CD4-positive, alpha-beta T cell treated with Interferon alpha-2 for 1 hour (primary cell): ENCODE results near the gene RIC1.
"Not testable (repeated sequence)": the region's sequence is repeated elsewhere in the genome, so short reads cannot be mapped to it uniquely, and the experiment has no call there.

Source experiments
- DNase-seq, 2 donors: peaks; one replicate each; pipeline ENCODE4 v3.0.0-alpha.2; 2020 to 2022

RIC1 gene

GRCh38 chr9:5743109-5743508, 114.2 kb downstream of the RIC1 start:
- DNase-seq, result no peak

DNA sequence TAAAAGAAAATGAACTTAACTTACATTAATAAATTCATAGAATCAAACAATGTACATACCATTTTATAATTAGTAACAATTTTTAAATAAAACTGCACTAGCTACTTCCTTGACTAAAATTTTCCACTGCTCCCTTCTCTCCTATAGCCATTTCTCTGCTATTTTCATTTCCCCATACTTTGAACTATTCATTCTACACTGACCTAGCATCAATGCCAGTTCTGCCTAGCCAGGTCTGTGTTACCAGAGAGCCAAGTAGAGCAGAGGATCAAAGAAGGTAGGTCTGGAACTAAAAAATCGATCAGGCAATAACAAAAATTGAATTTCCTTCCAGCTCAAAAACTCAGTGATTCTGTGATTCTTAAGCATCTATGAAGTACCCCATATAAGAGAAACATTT, 119.5 kb downstream of the RIC1 start:
- DNase-seq, result no peak

GRCh38 chr9:5749306-5749705, 120.4 kb downstream of the RIC1 start:
- no peak for DNase-seq

- no peak for DNase-seq
Measured at GRCh38 chr9:5750569-5750968, 121.7 kb downstream of the RIC1 start.

DNA sequence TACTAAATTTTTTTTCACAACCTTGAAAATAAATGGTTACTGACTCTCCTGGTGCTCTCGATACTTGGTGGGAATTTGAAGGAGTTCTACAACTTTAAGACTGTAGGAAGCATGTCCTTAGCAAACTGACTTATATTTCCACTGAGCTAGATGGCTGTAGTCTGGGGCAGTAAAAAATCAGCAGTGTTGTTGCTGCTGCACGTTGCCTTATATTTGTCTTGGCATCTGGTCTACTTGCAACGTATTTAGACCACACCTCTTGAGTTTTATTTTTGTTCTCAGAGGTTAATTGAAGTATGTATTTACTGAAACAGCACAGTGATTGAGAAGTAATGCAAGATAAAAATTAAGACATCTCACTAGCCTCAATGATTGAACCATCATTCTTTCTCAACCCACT, 127.7 kb downstream of the RIC1 start:
- no peak for DNase-seq

DNA sequence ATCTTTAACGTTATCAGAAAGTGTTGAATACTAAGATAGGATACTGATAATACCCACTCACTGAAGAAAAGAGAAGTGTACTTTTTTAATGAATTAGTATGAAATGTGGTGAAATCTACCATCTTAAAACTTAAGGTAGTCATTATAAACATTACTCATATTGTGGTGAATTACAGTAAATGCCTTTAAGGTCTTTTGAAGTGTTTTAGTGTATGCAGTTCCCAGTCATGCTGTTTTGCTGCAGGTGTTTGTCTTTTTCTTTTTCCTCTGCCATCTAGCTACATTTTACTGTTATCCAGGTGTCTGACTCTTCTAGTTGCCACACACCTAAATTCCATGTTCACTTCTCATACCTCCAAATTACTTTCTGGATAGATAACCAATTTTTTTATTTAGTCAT, 131.4 kb downstream of the RIC1 start:
- no peak for DNase-seq

GRCh38 chr9:5762421-5762820, 133.5 kb downstream of the RIC1 start:
- DNase-seq, result no peak

GRCh38 chr9:5764130-5764868, 135.4 kb downstream of the RIC1 start:
- DNase-seq, result no peak

- DNase-seq, result no peak
Measured at GRCh38 chr9:5767968-5768932, 139.3 kb downstream of the RIC1 start.

- DNase-seq, result no peak
Measured at GRCh38 chr9:5773324-5773999, 144.6 kb downstream of the RIC1 start.

DNA sequence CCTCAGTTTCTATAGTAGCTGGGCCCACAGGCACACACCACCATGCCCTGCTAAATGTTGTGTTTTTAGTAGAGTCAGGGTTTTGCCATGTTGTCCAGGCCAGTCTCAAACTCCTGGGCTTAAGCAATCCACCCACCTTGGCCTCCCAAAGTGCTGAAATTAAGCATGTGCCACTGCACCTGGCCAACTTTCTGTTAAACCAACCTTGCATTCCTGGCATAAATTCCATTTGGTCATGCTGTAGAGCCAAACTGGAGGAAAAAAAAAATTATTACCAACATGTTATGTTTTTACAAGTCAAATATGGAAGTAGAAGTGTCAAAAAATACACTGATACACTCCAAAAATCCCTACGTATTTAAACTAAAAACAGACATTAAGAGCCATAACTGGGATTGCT, 149.9 kb downstream of the RIC1 start:
- DNase-seq, result no peak

DNA sequence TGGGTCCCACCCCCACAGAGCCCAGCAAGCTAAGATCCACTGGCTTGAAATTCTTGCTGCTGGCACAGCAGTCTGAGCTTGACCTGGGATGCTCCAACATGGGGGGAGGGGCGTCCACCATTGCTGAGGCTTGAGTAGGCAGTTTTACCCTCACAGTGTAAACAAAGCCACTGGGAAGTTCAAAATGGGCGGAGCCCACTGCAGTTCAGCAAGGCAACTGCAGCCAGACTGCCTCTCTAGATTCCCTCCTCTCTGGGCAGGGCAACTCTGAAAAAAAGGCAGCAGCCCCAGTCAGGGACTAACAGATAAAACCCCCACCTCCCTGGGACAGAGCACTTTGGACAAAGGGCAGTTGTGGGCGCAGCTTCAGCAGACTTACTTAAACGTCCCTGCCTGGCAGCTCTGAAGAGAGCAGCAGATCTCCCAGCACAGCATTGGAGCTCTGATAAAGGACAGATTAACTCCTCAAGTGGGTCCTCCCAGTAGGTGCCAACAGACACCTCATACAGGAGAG, 150.9 kb downstream of the RIC1 start:
- DNase-seq, result not testable (repeated sequence)

DNA sequence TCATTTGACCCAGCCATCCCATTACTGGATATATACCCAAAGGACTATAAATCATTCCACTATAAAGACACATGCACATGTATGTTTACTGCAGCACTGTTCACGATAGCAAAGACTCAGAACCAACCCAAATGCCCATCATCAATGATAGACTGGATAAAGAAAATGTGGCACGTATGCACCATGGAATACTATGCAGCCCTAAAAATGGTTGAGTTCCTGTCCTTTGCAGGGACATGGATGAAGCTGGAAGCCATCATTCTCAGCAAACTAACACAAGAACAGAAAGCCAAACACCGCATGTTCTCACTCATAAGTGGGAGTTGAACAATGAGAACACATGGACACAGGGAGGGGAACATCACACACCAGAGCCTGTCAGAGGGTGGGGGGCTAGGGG, 154.5 kb downstream of the RIC1 start:
- not testable (repeated sequence) for DNase-seq

DNA sequence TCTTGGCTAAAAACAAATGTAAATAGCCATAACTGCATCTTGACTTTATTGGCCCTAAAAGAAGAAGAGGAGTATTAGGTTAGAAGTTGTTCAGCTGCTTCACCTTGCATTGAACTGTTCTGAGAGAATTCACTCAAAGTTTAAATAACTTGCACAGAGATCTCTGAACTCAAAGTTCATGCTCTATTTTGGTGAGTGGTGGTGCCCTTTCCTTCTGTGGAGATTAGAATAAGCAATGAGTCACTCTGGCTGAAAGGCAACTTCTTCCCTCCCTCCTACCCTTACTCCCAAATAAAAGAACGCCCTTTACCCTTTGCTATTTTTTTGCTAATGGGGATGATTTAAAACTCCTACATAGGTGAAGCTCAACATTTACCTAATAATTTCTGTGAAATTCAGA, 155.1 kb downstream of the RIC1 start:
- no peak for DNase-seq

- no peak for DNase-seq
Measured at GRCh38 chr9:5784526-5785315, 155.8 kb downstream of the RIC1 start.

GRCh38 chr9:5786370-5787127, 157.6 kb downstream of the RIC1 start:
- no peak for DNase-seq

DNA sequence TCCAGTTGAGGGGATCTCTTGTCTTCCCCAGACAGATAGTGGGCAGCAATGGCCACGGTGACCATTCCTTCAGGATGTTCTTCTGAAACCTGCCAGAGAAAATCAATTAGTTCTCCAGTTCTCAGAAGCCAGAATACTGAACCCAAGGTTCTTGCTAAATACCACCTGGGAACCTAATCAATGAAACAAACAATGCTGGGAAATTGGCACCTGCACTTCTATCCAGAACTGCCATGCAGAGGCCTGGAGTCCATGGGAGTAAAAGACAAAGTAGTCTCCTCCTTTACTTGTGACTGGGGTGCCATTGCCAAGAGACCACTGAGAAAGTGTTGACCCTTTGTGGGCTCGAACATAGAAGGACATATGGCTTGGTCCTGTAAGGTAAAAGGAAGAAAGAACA, 158.3 kb downstream of the RIC1 start:
- no peak for DNase-seq

DNA sequence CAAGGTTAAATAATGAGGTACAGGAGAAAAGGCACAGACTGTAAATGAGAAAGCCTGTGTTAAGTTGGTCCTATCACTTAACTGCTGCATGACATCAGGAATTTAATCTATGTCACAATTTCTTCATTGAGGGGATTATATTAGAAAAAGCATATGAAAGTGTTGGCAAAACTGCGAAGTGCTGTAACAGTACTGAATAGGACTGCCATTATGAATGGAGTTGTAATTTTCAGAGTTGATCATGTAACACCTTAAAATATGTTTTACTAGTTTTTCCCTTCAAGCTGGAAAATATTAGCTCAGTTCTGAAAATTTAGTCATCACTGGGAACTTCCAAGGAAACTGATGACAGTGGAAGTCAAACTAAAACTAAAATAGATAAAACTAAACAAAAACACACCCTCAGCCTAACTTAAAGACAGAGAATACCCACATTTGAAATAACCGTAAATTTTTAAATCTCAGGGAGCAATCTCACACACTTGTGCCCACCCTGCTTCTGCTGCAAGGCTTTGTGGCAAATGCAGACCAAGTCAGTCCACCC, 158.9 kb downstream of the RIC1 start:
- DNase-seq, result no peak

DNA sequence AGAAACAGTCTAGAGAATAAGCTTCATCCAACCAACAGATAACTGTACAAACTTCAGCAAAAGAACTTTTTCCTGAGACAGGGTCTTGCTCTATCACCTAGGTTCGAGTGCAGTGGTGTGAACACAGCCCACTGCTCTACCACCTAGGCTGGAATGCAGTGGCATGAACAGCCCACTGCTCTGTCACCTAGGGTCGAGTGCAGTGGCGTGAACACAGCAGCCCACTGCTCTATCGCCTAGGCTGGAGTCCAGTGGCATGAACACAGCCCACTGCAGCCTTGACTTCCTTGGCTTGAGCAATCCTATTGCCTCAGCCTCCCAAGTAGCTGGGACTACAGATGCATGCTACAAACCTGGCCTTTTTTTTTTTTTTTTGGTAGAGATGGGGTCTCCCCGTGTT, 160.6 kb downstream of the RIC1 start:
- DNase-seq, result no peak

GRCh38 chr9:5790923-5791322, 162.0 kb downstream of the RIC1 start:
- DNase-seq, result no peak

DNA sequence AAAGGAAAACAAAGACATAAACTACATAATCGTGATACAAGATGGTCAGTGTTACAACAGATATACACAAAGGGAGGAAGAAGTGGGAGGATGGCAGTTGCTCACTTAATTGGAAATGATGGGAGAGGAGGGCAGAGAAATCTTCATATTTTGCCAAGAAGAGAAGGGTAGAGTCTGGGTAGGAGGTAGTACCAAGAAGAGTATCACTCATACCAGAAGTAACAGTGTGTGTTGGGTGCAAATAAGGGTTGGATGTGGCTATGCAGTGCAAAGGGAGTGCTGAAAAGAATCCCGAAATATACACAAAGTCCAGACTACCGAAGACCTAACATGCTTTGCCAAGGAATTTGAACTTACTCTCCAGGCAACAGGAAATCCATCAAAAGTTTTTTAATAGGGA, 163.0 kb downstream of the RIC1 start:
- DNase-seq, result no peak
